SK-N-SH treated with all-trans-retinoic acid at 6 μM for 48 hours (cell line): ENCODE data around the gene DISP3.

Experiments used
- ATAC-seq: fragments of 200-7000 bp; cut with Tn5 transposase; 3 replicates; pipeline ENCODE4 v1.9.1; 2020; ENCODE audit warnings: mild to moderate bottlenecking, moderate library complexity
- ARNTL ChIP-seq: fragments of 450-650 bp; formaldehyde crosslinking; IDR thresholded peaks from 2 replicates; pipeline ENCODE4 v1.5.0; 2020; ENCODE audit warnings: low read depth, mild to moderate bottlenecking, moderate library complexity, borderline replicate concordance
- BACH2 ChIP-seq: fragments of 250-450 bp; sonication (Bioruptor Pico); IDR thresholded peaks from 2 replicates; pipeline ENCODE4 v1.9.0; 2021; ENCODE audit warnings: mild to moderate bottlenecking, borderline replicate concordance
- CSDC2 ChIP-seq: fragments of 250-450 bp; sonication (Bioruptor Pico); IDR thresholded peaks from 2 replicates; pipeline ENCODE4 v1.5.0; 2020; ENCODE audit warnings: mild to moderate bottlenecking, moderate library complexity
- ESRRG ChIP-seq: fragments of 250-450 bp; sonication (Bioruptor Pico); IDR thresholded peaks from 2 replicates; pipeline ENCODE4 v1.6.1; 2021; ENCODE audit warnings: mild to moderate bottlenecking
- GLIS3 ChIP-seq: fragments of 250-450 bp; sonication (Bioruptor Pico); IDR thresholded peaks from 2 replicates; pipeline ENCODE4 v1.5.0; 2020; ENCODE audit warnings: mild to moderate bottlenecking, moderate library complexity
- ISL1 ChIP-seq: fragments of 250-450 bp; sonication (Bioruptor Pico); IDR thresholded peaks from 2 replicates; pipeline ENCODE4 v2.1.2; 2022; ENCODE audit warnings: mild to moderate bottlenecking, moderate library complexity
- PPARA ChIP-seq: fragments of 250-450 bp; sonication (Bioruptor Pico); IDR thresholded peaks from 2 replicates; pipeline ENCODE4 v1.5.0; 2020; ENCODE audit warnings: mild to moderate bottlenecking, borderline replicate concordance
- RARB ChIP-seq: fragments of 250-450 bp; sonication (Bioruptor Pico); IDR thresholded peaks from 2 replicates; pipeline ENCODE4 v1.8.0; 2021; ENCODE audit warnings: mild to moderate bottlenecking, moderate library complexity
- SNAI2 ChIP-seq: fragments of 250-450 bp; sonication (Bioruptor Pico); IDR thresholded peaks from 2 replicates; pipeline ENCODE4 v1.5.0; 2020; ENCODE audit warnings: mild to moderate bottlenecking, moderate library complexity
- TCF4 ChIP-seq: fragments of 250-450 bp; sonication (Bioruptor Pico); IDR thresholded peaks from 2 replicates; pipeline ENCODE4 v1.8.0; 2021; ENCODE audit warnings: mild to moderate bottlenecking, moderate library complexity, borderline replicate concordance
- TOX ChIP-seq: fragments of 250-450 bp; sonication (Bioruptor Pico); IDR thresholded peaks from 2 replicates; pipeline ENCODE4 v1.8.0; 2021; ENCODE audit warnings: mild to moderate bottlenecking, moderate library complexity, borderline replicate concordance
- ZC3H10 ChIP-seq: fragments of 250-450 bp; sonication (Bioruptor Pico); IDR thresholded peaks from 2 replicates; pipeline ENCODE4 v1.5.1; 2021; ENCODE audit warnings: mild to moderate bottlenecking, moderate library complexity
- ZFP3 ChIP-seq: fragments of 250-450 bp; sonication (Bioruptor Pico); IDR thresholded peaks from 2 replicates; pipeline ENCODE4 v1.5.0; 2020; ENCODE audit warnings: mild to moderate bottlenecking, moderate library complexity
- ZFP30 ChIP-seq: fragments of 450-650 bp; formaldehyde crosslinking; IDR thresholded peaks from 2 replicates; pipeline ENCODE4 v1.5.0; 2022; ENCODE audit warnings: mild to moderate bottlenecking, moderate library complexity
- ZNF565 ChIP-seq: fragments of 450-650 bp; formaldehyde crosslinking; conservative IDR thresholded peaks from 2 replicates; pipeline ENCODE4 v1.5.0; 2020; ENCODE audit warnings: low read depth, mild to moderate bottlenecking, moderate library complexity
- ZNF8 ChIP-seq: fragments of 450-650 bp; formaldehyde crosslinking; IDR thresholded peaks from 2 replicates; pipeline ENCODE4 v1.5.0; 2020; ENCODE audit warnings: mild to moderate bottlenecking, moderate library complexity
- TF ChIP-seq, protein P1 (sequence below): fragments of 250-450 bp; sonication (Bioruptor Pico); IDR thresholded peaks from 2 replicates; pipeline ENCODE4 v1.5.0; 2020; ENCODE audit warnings: mild to moderate bottlenecking, moderate library complexity
- TF ChIP-seq, protein P2 (sequence below): fragments of 250-450 bp; sonication (Bioruptor Pico); IDR thresholded peaks from 2 replicates; pipeline ENCODE4 v1.8.0; 2021; ENCODE audit warnings: low read depth, mild to moderate bottlenecking, moderate library complexity, borderline replicate concordance
- TF ChIP-seq, protein P3 (sequence below): fragments of 250-450 bp; sonication (Bioruptor Pico); IDR thresholded peaks from 2 replicates; pipeline ENCODE4 v1.5.1; 2021; ENCODE audit warnings: mild to moderate bottlenecking, moderate library complexity
- TF ChIP-seq, protein P4 (sequence below): fragments of 250-450 bp; sonication (Bioruptor Pico); IDR thresholded peaks from 2 replicates; pipeline ENCODE4 v1.5.1; 2020; ENCODE audit warnings: low read depth, mild to moderate bottlenecking, moderate library complexity

Gene DISP3

DNA sequence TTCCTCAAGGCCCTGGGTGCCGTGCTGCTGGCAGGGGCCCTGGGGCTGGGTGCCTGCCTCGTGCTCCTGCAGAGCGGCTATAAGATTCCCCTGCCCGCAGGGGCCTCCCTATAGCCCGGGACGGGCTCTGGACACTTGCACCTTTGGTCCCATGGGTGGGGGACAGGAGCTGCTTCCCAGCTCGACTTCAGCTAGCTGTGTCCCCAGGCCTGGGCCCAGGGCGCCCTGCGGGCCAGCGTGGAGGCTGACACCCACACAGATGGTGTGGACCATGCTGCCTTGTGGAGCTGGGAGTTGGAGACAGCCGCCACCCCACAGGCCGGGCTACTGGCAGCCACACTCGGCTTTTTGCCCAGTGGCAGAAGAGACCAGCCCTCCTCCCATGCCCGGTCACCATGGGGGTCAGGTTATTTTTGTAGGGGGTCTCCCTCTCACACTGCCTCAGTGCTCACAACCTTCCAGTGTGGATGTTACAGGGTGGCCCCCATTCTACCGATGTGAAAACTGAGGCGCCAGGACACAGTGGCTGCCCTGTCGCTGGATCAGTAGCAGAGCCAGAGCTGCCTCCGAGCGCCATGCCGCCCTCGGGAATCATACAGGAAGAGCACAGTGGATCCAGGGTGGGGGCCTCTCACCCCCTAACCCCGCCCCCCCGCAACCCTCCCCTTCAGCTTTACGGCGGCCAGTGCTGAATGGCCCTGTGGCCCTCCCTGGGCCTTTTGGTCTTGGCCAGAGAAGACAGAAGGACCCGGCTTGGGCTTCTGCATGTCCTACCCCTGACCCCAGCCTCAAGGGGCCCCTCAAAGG is 57.8 kb downstream of the DISP3 start (continued):
- TF ChIP-seq ZC3H10 (CRISPR knock-in tag) = no peak
- no peak for TF ChIP-seq ARNTL (CRISPR knock-in tag)
- TF ChIP-seq ZNF565 = no peak
- TF ChIP-seq BACH2 (CRISPR knock-in tag) = no peak
- no peak for TF ChIP-seq PPARA (CRISPR knock-in tag)

DNA sequence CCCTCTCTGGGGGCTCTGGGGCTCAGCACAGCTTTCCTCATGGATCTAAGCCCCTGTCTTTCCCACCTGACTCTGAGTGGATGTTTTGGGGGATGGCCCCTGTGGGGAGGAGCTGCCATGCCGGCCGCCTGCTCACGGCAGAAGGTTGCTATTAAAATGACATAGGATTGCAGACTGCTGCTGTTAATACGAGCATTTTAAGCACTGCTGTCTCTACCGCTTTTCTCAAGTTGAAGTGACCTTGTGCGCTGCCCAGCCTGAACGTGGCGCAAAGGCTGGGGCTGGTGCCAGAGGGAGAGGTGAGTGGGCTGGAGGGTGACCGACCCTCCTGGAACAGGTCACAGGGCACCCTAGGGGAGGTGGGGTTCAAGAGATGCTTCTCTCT is 58.4 kb downstream of the DISP3 start:
- no peak for ATAC-seq

DNA sequence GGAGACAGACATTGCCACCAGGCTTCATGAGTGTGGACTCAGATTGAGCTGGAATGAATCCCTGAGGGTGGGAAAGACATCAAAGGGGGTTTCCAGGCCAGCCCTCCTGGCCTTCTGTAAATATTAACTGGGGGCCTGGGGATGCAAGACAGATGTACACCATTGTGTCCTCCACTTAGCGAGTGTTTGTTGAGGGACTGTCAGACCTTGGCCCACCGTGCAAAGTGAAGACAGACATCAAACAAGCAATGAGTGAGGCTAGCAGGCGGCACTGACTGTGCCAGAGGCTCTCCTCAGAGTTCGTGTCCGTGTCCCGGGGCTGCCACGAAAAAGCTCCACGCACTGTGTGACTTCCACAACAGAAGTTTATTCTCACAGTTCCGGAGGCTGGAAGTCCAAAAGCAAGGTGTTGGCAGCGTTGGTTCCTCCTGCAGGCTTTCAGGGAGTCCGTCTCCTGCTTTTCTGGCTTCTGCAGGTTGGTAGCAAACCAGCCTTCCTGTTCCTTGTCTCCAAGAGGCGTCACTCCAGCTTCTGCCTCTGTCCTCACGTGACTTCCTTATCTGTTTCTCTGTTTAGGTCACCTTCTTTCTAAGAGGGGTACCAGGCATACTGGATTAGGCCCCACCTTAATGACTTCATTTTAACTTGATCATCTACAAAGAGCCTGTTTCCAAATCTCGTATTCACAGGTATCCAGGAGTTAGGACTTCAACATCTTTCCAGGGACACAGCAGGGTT is 59.1 kb downstream of the DISP3 start:
- TF ChIP-seq, protein P1, sequence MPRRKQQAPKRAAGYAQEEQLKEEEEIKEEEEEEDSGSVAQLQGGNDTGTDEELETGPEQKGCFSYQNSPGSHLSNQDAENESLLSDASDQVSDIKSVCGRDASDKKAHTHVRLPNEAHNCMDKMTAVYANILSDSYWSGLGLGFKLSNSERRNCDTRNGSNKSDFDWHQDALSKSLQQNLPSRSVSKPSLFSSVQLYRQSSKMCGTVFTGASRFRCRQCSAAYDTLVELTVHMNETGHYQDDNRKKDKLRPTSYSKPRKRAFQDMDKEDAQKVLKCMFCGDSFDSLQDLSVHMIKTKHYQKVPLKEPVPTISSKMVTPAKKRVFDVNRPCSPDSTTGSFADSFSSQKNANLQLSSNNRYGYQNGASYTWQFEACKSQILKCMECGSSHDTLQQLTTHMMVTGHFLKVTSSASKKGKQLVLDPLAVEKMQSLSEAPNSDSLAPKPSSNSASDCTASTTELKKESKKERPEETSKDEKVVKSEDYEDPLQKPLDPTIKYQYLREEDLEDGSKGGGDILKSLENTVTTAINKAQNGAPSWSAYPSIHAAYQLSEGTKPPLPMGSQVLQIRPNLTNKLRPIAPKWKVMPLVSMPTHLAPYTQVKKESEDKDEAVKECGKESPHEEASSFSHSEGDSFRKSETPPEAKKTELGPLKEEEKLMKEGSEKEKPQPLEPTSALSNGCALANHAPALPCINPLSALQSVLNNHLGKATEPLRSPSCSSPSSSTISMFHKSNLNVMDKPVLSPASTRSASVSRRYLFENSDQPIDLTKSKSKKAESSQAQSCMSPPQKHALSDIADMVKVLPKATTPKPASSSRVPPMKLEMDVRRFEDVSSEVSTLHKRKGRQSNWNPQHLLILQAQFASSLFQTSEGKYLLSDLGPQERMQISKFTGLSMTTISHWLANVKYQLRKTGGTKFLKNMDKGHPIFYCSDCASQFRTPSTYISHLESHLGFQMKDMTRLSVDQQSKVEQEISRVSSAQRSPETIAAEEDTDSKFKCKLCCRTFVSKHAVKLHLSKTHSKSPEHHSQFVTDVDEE (CRISPR knock-in tag) = no peak
- TF ChIP-seq ISL1 (CRISPR knock-in tag) (no peak), CSDC2 (CRISPR knock-in tag) (no peak), TOX (CRISPR knock-in tag) (no peak)
- ATAC-seq = no peak

More for the DNA sequence above, 58.4 kb downstream of the DISP3 start:
- TF ChIP-seq ZNF565 = no peak
- no peak for TF ChIP-seq GLIS3 (CRISPR knock-in tag)
- TF ChIP-seq, protein P2, sequence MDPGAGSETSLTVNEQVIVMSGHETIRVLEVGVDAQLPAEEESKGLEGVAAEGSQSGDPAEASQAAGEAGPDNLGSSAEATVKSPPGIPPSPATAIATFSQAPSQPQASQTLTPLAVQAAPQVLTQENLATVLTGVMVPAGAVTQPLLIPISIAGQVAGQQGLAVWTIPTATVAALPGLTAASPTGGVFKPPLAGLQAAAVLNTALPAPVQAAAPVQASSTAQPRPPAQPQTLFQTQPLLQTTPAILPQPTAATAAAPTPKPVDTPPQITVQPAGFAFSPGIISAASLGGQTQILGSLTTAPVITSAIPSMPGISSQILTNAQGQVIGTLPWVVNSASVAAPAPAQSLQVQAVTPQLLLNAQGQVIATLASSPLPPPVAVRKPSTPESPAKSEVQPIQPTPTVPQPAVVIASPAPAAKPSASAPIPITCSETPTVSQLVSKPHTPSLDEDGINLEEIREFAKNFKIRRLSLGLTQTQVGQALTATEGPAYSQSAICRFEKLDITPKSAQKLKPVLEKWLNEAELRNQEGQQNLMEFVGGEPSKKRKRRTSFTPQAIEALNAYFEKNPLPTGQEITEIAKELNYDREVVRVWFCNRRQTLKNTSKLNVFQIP = no peak
- TF ChIP-seq, protein P3, sequence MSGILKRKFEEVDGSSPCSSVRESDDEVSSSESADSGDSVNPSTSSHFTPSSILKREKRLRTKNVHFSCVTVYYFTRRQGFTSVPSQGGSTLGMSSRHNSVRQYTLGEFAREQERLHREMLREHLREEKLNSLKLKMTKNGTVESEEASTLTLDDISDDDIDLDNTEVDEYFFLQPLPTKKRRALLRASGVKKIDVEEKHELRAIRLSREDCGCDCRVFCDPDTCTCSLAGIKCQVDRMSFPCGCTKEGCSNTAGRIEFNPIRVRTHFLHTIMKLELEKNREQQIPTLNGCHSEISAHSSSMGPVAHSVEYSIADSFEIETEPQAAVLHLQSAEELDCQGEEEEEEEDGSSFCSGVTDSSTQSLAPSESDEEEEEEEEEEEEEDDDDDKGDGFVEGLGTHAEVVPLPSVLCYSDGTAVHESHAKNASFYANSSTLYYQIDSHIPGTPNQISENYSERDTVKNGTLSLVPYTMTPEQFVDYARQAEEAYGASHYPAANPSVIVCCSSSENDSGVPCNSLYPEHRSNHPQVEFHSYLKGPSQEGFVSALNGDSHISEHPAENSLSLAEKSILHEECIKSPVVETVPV (CRISPR knock-in tag) = no peak
- no peak for TF ChIP-seq ARNTL (CRISPR knock-in tag)
- no peak for TF ChIP-seq TOX (CRISPR knock-in tag)
- TF ChIP-seq ISL1 (CRISPR knock-in tag) = no peak
- TF ChIP-seq ZFP3 (CRISPR knock-in tag) = no peak
- TF ChIP-seq RARB (CRISPR knock-in tag) = no peak
- TF ChIP-seq ESRRG (CRISPR knock-in tag) = no peak
- no peak for TF ChIP-seq ZFP30 (CRISPR knock-in tag)
- TF ChIP-seq, protein P1 (CRISPR knock-in tag) = no peak
- TF ChIP-seq, protein P4, sequence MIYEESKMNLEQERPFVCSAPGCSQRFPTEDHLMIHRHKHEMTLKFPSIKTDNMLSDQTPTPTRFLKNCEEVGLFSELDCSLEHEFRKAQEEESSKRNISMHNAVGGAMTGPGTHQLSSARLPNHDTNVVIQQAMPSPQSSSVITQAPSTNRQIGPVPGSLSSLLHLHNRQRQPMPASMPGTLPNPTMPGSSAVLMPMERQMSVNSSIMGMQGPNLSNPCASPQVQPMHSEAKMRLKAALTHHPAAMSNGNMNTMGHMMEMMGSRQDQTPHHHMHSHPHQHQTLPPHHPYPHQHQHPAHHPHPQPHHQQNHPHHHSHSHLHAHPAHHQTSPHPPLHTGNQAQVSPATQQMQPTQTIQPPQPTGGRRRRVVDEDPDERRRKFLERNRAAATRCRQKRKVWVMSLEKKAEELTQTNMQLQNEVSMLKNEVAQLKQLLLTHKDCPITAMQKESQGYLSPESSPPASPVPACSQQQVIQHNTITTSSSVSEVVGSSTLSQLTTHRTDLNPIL (CRISPR knock-in tag) = no peak
- TF ChIP-seq ZNF8 = no peak
- TF ChIP-seq CSDC2 (CRISPR knock-in tag) = no peak
- TF ChIP-seq TCF4 (CRISPR knock-in tag) = no peak
- no peak for TF ChIP-seq SNAI2
- TF ChIP-seq BACH2 (CRISPR knock-in tag) = no peak
- no peak for TF ChIP-seq ZC3H10 (CRISPR knock-in tag)
- TF ChIP-seq PPARA (CRISPR knock-in tag) = no peak
